Right ventricle myocardium inferior (tissue), 1 donor: ENCODE measurements around the gene CADM2. TPM values are rescaled to one million over a fixed set of nuclear protein-coding genes. Genes with fewer than 3 reads are reported as not detected.

Source experiments
- ATAC-seq: fragments of 200-7000 bp; cut with Tn5 transposase; one replicate; pipeline ENCODE4 v1.9.1; 2020; ENCODE audit warnings: mild to moderate bottlenecking, moderate library complexity
- DNase-seq: peaks from one replicate; pipeline ENCODE4 v3.0.0; 2021; ENCODE audit errors: missing footprints
- intact Hi-C: fragments of 100-400 bp; cut with DNase I; formaldehyde crosslinking; loops from one replicate; pipeline ENCODE4 v1.11.0; 2022
- total RNA-seq: library from RNA; stranded (reverse); fragmentation: NEBNext Ultra II Directional; extraction: Animal tissue kit (Norgen Biotek cat#: 25700); gene quantifications from one replicate; pipeline ENCODE4 v1.2.1, GENCODE V29; 2021
- donor health status: DM: no; HTN: yes; CAD: no; lungs with severe emphysema.

The CADM2 gene
- total RNA-seq, 1 donor from 2014 or later = 0.76 TPM

DNA sequence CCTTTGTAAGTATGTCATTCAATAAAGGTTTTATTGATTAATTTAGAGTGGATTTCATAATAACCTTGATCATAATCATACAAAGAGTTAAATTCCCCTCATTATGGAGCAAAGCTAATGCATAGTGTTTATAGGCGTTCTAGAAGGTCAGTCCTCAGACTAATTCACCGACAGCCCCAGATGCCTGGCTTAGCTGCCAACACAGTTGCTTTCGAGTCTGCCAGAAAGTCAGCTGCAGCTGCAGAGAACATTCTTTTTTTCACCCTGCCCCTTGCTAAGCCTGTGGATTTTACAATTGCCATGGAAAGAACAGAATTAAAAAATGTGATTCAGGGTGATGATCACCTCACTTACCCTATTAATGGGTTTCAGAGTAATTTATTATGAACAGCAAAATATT, 21.2 kb downstream of the CADM2 start:
- ATAC-seq (no peak), DNase-seq (no peak)
- intact Hi-C loops = no loop called here

DNA sequence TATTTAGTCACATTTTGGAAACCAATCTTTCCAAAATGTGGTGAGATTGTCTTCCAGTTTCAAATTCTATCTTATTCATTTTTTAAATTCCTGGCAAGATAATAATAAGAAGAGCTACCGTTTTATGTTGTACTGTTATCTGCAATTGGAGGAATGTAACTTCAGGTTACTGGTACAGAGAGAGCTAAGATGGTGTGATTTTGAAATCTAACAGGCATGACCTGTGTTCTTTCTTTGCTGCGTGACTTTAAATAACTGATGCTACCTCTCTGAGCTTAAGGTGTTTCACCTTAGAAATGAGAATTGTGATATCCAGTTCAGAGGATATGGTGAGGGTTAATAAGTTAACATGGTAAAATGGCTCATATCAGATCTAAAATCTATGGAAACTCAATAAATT, 21.7 kb downstream of the CADM2 start:
- intact Hi-C loops = no loop called here
- ATAC-seq (no peak), DNase-seq (no peak)

GRCh38 chr3:84983490-84983889, 24.7 kb downstream of the CADM2 start:
- intact Hi-C loops = no loop called here
- DNase-seq (no peak), ATAC-seq (no peak)

GRCh38 chr3:84984429-84984828, 25.6 kb downstream of the CADM2 start:
- intact Hi-C loops = no loop called here
- no peak for DNase-seq
- ATAC-seq = no peak

DNA sequence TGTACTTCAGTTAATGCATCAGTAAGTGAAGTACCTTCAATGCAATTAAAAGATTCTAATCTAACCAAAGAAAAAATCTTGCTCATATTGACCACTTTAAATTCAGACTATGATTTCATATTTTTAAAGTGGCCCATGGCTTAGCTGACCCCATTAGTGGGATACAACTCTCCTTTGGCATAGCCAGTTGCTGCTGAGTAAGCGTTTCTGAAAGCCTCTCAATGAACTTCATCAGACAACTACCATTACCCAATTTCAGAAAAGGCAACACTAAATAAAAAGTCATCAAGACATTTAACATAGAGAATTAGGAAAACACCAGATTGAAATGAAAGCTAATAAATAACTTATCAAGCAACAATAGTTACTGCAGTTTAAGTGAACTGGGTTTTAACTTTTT, 27.0 kb downstream of the CADM2 start:
- DNase-seq (no peak), ATAC-seq (no peak)
- intact Hi-C loops = no loop called here

- DNase-seq (no peak), ATAC-seq (no peak)
- intact Hi-C loops = no loop called here
Measured at GRCh38 chr3:84987706-84988504, 29.1 kb downstream of the CADM2 start.

GRCh38 chr3:84989102-84989501, 30.3 kb downstream of the CADM2 start:
- no peak for DNase-seq
- intact Hi-C loops = no loop called here
- no peak for ATAC-seq

DNA sequence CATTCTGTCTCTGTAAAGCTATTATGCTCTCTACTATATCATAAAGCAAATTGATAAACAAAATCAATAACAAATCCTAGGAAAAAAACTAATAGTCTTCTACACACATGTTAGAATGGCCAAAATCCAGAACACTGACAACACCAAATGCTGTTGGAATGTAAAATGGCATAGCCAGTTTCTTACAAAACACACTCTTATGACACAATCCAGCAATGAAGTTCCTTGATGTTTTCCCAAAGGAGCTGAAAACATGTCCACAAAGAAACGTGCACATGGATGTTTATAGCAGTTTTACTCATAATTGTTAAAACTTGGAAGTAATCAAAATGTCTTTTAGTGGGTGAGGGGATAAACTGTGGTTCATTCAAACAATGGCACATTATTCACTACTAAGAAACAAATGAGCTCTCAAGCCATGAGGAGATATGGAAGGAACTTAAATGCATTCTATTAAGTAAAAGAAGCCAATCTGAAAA, 32.7 kb downstream of the CADM2 start:
- ATAC-seq = no peak
- DNase-seq = no peak
- intact Hi-C loops = no loop called here

DNA sequence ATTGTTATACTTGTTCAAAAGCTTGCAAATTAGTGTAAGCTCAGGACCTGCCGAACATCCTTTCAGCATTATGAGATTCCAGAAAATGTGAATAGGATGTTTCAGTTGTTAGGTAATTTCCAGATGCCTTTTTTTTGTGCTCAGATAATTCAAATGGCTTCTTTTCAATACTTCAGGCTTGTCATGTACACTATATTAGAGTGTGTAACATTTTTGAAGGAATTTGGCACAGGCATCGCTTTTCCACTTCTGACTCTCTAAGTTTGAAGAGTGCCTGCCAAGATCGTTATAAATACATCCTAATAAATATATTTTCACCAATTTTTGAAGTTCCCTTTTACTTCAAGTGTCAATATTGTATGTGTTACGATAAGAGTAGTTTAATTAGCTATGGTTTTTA, 35.2 kb downstream of the CADM2 start:
- ATAC-seq = no peak
- intact Hi-C loops = no loop called here
- DNase-seq = no peak

DNA sequence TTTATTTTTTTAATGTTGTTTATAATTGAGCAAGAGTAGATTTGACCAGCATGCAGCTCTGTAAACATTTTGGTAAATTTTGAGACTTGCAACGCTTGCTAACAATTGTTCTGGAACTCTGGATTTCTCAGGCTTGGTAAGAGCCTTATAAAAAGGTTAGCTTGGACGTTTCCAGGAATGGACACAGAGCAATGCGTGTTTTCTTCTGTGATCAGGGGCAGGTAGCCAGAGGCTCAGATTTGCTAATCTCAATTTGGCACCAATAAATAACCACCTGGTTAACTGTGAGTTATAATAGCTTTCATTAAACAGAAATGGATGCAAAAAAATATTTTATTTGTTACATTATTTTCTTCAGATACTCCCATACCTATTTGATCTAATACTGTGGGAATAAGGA, 39.8 kb downstream of the CADM2 start:
- no peak for ATAC-seq
- intact Hi-C loops = no loop called here
- DNase-seq = no peak

DNA sequence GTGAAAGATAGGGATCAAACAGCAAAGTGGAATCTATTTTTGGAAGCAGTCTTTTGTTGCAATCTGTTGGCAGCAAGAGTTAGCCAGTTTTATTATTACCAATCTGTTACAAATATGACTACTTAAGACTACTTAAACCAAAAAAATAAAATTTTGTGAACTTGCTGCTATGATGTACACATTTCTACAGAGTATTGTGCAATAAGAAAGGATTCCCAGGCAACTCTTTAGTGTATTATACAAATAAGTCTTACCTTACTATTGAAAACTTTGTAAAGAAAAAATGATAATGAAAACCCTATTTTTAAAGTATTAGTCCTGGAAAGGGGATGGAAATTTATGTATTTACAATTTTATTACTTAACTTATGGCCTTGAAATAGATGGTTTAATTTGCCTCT, 44.7 kb downstream of the CADM2 start:
- intact Hi-C loops = no loop called here
- no peak for ATAC-seq

DNA sequence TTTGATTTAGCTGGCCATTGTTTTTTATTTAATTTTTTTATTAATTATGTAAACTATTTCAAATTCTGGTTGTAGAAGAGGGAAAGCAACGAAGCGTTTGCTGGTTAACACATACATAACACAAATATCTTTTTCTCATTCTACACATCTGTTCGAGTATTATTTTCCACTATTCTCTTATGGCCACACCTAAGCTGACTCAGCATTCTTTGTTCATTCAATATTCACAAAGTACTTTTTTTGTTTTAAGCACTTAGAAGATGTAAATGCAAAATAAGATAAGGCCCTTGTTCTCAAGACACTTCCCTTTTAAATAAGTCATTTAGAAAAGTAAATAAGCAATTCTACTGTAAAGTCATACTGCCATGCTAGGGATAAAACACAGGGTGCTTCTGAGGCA, 45.4 kb downstream of the CADM2 start:
- DNase-seq (no peak), ATAC-seq (no peak)
- intact Hi-C loops = no loop called here

More for the DNA sequence above, 44.7 kb downstream of the CADM2 start:
- DNase-seq = no peak

GRCh38 chr3:85005946-85006345, 47.2 kb downstream of the CADM2 start:
- intact Hi-C loops = no loop called here
- ATAC-seq (no peak), DNase-seq (no peak)

DNA sequence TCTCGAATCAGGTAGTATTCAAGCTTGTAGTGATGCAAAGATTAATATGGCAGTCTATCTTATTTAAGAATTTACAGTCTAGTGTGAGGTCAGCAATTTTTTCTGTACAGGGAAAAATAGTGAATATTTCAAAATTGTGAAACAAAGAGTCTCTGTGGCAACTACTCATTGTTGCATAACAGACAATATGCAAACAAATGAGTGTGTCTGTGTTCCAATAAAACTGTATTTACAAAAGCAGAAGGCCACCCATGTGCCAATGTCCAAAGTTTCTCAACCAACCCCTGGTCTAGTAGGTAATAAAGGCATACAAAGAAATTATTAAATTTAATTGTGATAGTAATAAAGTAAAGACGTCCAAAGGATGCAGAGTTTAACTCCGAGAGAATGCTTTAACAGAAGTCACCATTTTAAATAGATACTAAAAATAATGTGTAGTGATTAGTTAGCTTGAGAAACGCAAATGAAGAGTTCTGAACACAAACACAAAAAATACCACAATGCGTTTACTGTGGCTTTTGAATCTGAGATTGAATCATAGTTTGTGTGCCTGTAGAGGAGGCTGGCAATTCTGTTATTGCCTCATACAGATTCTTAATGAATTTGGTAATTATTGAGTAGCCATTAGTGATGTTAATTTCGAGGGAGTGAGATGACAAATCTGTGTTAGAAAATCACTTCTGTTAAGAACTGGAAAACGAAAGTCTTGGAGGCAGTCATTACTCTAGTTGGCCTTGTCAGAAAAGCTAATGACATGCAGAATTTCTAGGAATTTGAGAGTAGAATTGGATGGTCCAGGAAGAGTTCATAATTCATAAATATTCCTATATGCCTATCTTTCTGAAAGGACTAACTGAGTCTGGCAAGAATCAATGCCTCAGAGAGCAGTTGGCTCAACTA, 48.7 kb downstream of the CADM2 start:
- no peak for ATAC-seq
- DNase-seq = no peak
- intact Hi-C loops = no loop called here

GRCh38 chr3:85020828-85021227, 62.0 kb downstream of the CADM2 start:
- ATAC-seq (no peak), DNase-seq (no peak)
- intact Hi-C loops = no loop called here

GRCh38 chr3:85030052-85030451, 71.3 kb downstream of the CADM2 start:
- intact Hi-C loops = no loop called here
- ATAC-seq = no peak
- DNase-seq = no peak

DNA sequence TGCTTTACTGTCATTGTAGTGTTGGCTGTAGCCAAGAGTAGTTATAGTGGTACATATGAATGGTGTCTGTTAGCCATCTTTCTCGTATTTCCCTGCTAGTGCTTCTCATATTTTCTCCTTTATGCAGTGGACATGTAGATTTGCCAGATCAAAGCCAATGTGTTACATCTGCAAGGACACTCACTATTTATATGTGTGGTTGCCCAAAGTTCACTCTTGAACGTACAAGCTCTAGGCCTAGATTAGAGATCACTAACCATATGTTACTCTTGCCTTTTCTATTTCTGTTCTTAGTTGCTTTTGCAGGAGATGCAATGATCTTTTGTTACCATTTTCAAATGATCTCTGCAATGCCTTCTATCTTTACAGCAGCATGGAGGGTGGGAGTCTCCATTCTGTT, 78.4 kb downstream of the CADM2 start:
- ATAC-seq = no peak
- DNase-seq = no peak
- intact Hi-C loops = no loop called here

- no peak for ATAC-seq
- intact Hi-C loops = no loop called here
- no peak for DNase-seq
Measured at GRCh38 chr3:85041001-85041400, 82.2 kb downstream of the CADM2 start.

- intact Hi-C loops = no loop called here
- no peak for ATAC-seq
- DNase-seq = no peak
Measured at GRCh38 chr3:85041562-85042055, 82.8 kb downstream of the CADM2 start.

GRCh38 chr3:85050821-85051220, 92.0 kb downstream of the CADM2 start:
- intact Hi-C loops = no loop called here
- DNase-seq = no peak
- no peak for ATAC-seq
